GM18499 (cell line): Measurements from ENCODE around the gene NOX5.

Source experiments
- ATAC-seq: cut with Tn5 transposase; IDR thresholded peaks from one replicate; pipeline ENCODE4 v1.9.1; 2021; ENCODE audit warnings: moderate number of reproducible peaks; ENCODE audit not compliant: insufficient read depth, unreplicated experiment

The NOX5 gene

DNA sequence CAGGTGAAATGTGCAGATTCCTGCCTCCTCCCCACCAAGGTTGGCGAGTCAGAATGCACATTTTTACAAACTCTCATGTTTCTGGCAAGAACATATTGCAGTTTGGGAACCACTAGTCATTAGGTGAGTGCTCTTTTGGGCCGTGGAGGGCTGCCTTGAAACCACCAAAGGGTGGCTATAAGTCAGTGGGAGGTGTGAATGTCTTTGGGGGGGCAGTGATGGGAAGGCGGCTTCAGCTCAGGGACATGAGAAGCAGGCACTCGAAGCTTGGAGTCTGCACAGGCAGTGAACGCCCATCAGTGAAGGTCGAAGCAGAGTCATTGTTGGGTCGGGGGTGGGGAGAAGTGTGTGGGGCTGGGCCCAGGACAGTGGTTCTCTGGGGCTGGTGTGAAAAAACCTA is 1.1 kb downstream of the NOX5 start:
- no peak for ATAC-seq

GRCh38 chr15:69016021-69016595 is 1.6 kb downstream of the NOX5 start:
- no peak for ATAC-seq

GRCh38 chr15:69017978-69018377 is 3.5 kb downstream of the NOX5 start:
- ATAC-seq = no peak

DNA sequence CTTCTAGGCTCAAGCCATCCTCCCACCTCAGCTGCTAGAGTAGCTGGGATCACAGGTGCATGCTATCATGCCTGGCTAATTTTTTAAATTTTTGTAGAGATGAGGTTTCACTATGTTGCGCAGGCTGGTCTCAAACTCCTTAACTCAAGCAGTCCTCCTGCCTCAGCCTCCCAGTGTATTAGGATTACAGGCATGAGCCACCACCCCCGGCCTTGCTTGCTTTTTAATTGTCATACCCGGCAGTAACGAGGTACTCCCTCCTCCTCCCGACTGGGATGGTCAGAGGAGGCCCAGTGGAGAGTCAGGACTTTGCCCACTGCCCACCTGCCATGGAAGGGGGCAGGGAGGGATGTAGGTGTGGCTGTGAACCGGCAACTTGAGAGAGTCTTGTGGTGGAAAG is 4.5 kb downstream of the NOX5 start:
- ATAC-seq = no peak

GRCh38 chr15:69021895-69022294 is 7.4 kb downstream of the NOX5 start:
- no peak for ATAC-seq

GRCh38 chr15:69025320-69025719 is 10.8 kb downstream of the NOX5 start:
- ATAC-seq = no peak

DNA sequence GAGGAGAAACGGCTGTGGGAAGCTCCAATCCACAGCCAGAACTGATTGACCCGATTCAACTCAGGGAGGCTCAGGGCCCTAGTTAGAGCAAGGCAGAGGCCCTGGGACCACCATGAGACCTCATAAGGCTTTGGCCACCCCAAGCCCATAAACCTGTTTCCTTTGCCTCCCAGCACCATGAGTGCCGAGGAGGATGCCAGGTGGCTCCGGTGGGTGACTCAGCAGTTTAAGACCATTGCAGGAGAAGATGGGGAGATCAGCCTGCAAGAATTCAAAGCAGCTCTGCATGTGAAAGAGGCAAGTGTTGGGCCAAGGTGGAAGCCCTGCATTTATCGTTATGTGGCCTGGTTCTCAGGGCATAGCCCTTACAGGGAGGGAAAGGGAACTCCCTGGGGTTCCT is 11.9 kb downstream of the NOX5 start:
- no peak for ATAC-seq

- no peak for ATAC-seq
Observed at GRCh38 chr15:69027976-69028518, 13.6 kb downstream of the NOX5 start.

DNA sequence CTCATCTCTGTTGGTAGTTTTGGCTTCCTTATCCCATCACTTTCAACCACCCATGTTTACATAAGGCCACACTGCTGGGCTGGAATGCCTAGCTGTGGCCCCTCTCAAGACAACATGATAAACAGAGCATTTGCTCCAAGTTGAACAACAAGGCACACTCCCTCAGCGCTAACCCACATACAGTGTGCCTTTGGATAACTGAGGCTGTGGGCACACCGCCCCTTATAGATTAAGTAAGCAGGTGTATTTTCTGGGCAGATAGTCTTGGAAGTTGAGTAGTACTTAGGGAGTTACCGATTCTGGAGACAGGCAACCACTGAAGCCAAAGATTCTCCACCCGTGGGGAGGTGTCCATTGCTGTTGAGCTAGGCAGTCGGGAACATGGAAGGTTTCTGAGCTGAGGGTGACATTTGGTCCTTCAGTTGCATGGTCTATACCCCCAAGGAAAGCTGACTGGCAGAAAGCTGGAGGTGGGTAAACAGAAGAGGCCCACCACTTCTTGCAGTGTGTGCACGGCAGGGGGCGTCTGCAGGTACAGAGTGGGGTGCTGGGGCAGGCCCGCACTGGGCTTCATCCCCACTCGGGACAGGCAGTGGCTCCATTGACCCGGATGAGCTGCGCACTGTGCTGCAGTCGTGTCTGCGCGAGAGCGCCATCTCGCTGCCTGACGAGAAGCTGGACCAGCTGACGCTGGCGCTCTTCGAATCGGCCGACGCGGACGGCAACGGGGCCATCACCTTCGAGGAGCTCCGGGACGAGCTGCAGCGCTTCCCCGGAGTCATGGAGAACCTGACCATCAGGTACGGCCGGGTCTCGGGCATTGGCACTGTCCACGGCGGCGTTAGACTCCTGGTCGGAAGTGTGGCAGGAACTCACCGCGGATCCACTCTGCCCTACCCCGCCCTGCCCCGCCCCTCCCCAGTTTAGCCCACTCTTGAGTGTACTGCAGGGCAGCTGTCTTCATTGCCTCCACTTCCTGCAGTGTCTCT is 16.8 kb downstream of the NOX5 start:
- no peak for ATAC-seq

DNA sequence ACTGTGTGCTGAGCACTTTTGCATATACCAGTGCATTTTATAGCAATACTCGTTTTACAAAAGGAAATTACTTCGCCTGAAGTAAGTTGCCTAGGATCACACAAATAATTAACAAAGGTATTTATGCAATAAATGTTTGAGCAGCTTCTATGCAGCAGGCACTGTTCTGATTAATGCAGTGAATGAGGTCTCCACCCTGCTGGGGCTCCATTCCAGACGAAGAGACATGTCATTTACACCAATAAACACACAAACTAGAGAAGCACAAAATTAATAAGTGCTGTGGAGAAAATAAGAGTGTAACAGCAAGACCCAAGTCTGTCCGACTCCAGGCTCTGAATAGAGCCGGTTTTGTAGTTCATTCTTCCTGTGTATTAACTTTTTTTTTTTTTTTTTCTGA is 17.5 kb downstream of the NOX5 start:
- ATAC-seq = no peak

DNA sequence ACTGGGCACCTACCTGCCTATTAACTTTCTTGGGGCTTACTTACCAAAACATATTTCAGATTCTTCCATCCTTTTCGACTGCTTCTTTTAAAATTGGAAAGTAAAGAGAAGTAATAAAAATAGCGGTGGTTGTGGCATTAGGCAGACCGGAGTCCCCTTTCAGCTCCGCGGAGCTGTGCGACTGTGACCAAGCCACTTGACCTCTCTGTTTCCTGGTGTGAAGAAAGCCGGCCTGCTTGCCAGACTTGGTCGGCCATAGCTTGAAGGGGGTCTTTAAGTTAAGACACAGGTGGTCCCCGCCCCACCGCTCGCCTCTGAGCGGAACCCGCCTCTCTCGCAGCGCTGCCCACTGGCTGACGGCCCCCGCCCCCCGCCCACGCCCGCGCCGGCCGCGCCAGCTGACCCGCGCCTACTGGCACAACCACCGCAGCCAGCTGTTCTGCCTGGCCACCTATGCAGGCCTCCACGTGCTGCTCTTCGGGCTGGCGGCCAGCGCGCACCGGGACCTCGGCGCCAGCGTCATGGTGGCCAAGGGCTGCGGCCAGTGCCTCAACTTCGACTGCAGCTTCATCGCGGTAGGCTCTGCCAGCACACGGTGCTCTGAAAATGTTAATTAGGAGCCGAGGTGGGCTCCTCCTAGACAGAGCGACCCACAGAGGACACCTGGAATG is 18.3 kb downstream of the NOX5 start:
- ATAC-seq = no peak

GRCh38 chr15:69034352-69034751 is 19.9 kb downstream of the NOX5 start:
- no peak for ATAC-seq

DNA sequence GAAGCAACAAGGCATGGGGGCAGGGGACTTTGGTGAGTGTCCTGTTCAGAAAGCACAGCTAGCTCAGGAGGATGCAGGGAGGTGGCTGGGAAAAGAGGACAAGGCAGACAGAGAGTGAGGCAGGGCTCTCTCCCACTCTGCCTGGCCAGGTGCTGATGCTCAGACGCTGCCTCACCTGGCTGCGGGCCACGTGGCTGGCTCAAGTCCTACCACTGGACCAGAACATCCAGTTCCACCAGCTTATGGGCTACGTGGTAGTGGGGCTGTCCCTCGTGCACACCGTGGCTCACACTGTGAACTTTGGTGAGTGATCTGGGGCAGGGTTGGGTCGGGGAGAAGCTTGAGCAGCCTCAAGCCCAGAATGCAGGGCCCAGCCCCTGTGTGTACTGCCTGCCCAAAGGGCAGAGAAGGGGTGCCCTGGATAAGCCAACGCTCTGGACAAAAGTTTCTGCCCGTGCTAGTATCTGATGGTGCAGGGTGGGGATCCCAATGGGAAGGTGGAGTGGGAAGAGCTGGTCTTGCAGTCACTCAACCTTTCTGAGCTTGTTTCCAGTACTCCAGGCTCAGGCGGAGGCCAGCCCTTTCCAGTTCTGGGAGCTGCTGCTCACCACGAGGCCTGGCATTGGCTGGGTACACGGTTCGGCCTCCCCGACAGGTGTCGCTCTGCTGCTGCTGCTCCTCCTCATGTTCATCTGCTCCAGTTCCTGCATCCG is 20.9 kb downstream of the NOX5 start:
- ATAC-seq = no peak

DNA sequence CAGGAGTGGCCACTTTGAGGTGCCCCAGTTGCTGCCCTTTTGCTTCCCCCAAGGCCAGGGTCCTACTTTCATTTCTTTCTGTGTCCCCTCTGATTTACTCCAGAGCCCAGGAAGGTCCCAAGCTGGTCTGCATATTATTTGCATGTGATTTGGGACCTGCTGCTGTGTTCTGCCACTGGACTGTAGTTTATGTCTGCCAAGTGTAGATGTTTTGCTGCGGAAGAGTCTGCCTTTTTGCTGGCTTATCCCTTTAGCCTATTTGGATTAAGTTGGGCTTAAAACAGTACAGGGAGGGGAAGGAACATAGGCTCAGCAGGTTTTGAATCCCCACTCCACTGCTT is 21.4 kb downstream of the NOX5 start:
- ATAC-seq = no peak

DNA sequence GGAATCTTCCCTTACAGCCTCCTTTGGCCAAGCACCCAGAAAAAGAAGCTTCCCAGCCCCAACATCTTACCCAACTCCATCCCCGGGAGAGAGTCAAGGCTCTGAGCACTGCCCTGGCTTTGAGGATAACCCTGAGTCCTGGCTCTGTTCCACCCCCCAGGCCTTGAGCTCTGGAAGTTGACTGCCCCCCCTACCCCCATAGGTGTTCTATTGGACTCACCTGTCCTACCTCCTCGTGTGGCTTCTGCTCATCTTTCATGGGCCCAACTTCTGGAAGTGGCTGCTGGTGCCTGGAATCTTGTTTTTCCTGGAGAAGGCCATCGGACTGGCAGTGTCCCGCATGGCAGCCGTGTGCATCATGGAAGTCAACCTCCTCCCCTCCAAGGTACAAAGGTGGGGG is 22.3 kb downstream of the NOX5 start:
- ATAC-seq = no peak

DNA sequence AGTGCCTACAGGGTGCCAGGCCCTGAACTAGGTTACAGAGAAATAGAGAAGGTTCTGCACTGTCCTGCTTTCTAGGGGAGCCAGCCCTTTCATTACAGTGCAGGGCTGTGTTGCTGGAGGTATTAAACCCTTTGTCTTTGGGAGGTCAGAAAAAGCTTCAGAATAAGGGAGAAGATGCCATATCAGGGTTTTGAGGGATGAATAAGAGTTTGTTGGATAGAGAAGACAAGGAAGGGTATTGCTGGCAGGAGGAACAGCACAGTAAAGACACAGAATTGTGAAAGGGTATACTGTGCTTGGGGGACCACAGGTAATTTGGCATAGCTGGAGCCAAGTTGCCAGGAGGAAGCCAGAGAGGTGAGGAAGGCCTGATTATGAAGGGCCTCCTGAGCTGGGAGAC is 23.0 kb downstream of the NOX5 start:
- ATAC-seq = no peak

DNA sequence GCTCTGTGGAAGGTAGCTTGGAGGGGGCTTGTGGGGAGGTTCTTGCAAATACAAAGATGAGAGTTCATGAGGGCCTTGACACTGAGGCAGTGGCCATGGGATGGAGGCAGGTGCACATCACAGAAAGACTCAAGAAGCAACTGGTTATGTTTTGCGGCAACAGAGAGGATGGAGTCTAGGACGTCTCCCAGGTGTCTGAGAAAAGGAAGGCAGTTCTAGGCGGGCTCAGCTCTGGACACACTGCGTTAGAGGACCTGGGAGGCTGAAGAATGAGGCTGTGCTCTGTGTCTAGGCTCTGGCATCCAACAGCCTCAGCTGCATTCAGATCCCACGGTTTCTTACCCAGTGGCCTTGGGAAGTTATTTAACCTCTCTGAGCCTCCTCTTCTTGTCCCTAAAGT is 23.5 kb downstream of the NOX5 start:
- no peak for ATAC-seq

- ATAC-seq = no peak
Observed at GRCh38 chr15:69038508-69038907, 24.0 kb downstream of the NOX5 start.

DNA sequence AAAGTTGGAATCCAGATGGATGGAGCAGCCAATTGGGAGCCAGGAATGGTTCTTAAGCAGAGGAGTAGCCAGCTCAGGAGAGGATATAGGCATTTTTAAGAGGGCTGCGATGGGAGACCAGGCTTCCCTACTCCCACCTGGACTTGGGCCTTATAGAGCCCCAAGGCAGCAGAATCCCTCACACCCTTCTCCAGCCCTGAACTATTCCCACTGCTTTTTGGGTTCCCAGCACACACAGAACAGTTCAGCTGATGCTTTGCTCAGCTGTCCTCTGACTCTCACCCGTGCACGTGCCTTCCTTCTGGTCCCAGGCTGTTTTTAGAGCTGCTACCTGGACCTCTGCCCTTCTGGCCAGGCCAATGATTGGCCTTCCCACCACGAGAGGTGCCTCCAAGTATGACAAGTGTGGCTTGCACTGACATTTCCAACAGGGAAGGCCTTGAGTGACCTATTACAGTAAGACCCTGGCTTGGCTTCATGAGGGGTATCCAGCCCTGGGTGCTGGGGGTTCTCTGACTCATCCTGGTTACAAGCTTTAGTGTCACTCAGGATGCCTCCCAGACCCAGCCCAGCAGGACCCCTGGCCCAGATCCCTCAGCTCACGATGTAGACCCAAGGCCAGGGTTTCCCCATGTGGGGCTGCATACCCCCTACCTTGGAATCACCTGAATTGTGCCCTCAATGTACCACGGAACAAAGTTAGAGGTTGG is 25.2 kb downstream of the NOX5 start:
- ATAC-seq = no peak

- ATAC-seq = no peak
Observed at GRCh38 chr15:69042531-69042930, 28.0 kb downstream of the NOX5 start.
